Measurements from ENCODE around the gene MPHOSPH9. TPM values are rescaled to one million over a fixed set of nuclear protein-coding genes. Genes with fewer than 3 reads are reported as not detected.
A peak's percentile ranks its signal among the peaks of the same experiment; 100 is the strongest.

MPHOSPH9 gene
- total and polyA plus RNA-seq, 7 donors: 4.2 to 47.6 (median 17.4) TPM

DNA sequence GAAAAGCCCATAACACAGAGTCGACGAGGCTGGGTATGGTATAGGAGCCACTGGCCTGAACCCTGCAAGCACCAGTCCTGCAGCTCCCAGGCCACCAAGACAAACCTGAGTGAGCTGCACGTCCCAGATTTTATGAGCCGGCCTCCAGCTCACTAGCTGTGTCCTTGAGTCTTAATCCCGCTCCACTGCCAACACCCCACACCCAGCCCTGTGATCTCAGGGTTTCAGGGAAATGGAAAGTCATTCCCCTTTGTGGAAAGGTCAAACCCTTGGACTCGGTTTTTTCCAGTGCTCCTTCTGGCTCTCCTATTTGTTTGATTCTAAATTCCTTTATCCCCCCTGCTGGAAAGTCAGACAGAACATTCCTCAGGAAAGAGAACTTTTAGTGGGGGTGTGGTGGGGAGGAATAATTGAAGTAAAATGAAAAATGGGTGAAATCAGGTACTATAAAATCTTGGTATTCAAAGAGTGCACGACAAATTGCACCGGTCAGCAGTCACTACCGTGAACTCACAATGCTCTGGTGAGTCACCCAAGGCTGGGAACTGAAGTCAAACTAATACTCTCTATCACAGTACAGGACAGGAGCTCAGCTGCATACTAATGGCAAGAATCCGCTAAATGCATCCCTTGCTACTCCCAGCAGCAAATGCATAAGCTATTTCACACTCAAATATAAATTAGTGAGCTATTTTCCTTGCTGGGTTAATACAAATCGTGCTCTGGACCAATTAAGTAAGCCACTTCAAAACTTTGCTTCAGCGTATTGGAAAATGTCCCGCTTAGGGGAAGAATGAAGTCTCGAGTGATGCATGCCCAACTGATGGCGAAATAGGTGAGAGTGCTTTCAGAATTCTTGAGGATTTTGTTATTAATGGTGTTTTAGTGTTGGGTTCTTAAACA lies 91.1 kb downstream of the MPHOSPH9 start:
- TF ChIP-seq POLR2AphosphoS5 (IDR thresholded peaks at IDR 0.05): peak in 2 of 4 donors; percentile 16 to 67
- TF ChIP-seq POLR2A (IDR thresholded peaks at IDR 0.05): no peak
- TF ChIP-seq, protein P1, sequence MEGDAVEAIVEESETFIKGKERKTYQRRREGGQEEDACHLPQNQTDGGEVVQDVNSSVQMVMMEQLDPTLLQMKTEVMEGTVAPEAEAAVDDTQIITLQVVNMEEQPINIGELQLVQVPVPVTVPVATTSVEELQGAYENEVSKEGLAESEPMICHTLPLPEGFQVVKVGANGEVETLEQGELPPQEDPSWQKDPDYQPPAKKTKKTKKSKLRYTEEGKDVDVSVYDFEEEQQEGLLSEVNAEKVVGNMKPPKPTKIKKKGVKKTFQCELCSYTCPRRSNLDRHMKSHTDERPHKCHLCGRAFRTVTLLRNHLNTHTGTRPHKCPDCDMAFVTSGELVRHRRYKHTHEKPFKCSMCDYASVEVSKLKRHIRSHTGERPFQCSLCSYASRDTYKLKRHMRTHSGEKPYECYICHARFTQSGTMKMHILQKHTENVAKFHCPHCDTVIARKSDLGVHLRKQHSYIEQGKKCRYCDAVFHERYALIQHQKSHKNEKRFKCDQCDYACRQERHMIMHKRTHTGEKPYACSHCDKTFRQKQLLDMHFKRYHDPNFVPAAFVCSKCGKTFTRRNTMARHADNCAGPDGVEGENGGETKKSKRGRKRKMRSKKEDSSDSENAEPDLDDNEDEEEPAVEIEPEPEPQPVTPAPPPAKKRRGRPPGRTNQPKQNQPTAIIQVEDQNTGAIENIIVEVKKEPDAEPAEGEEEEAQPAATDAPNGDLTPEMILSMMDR (IDR thresholded peaks at IDR 0.05): no peak
- TF ChIP-seq EP300 (IDR thresholded peaks at IDR 0.05): peak in 1 of 4 donors; percentile 29
- intact Hi-C loops (cut with DNase I): loop anchor here (2.0 kb wide), 1 partner anchor 27 kb away; no protein-coding TSS in a partner anchor
- Histone ChIP-seq H3K4me1 (peaks cover 0 to 57% (median 46%) of the 10 kb centered on the region in 4 donors), H3K27me3 (no peaks in the 10 kb centered on the region), H3K27ac (peak overlapping the region; percentile 82 to 92 (median 84)), H3K36me3 (peaks cover 0 to 7% (median 0%) of the 10 kb centered on the region in 4 donors), H3K4me3 (no peak overlapping the region), H3K9me3 (no peaks in the 10 kb centered on the region)
- 38 to 60% methylated on average over 15 of the region's 15 CpGs for WGBS, 2 donors
- peak; percentile 85 for DNase-seq

DNA sequence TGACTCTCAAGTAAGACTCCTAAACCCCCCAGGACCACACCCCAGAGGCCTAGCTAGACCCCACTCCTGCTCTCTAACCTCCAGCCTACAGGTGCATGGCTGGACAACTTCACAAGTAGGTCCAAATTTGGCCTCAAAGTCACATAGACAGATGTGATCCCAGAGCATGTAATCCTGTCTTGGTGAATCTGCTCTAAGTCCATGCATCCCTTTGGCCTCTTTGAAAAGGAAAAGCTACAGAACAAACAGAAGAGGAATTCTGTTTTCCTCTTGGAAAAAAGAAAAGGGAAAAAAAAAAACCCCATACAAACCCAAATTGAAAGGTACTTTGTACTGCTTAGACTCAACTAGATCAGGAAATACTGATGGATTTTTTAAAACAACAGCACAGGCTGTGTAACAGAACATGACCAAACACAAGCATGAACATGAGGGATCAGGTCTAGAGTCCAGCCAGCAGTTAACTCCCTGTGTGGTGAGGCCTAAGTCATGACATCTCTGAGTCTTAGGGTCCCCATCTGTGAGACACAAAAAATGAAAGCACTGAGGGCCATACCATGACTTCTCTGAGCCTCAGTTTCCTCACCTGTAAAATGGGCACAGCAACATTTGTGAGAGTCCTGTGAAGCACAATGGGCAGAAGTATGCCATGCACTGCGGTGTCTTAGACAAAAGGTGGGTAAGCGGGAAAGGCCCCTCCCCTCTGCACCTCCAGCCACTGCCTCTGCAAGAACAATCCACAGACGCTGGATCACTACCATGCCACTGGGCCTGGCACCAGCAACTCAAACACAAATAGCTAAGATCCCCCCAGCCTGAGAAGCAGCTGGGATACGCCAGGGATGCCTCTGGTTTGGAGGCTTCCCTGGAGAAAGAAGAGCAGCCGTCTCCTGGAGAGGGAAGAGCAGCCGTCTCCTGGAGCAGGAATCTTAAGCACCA lies 92.0 kb downstream of the MPHOSPH9 start:
- peaks cover 0 to 57% (median 46%) of the 10 kb centered on the region in 4 donors for H3K4me1 ChIP-seq
- peaks cover 0 to 4% (median 0%) of the 10 kb centered on the region in 4 donors for H3K36me3 ChIP-seq
- H3K27me3 ChIP-seq: no peaks in the 10 kb centered on the region
- 51 to 81% methylated on average over 6 of the region's 6 CpGs for WGBS, 2 donors
- TF ChIP-seq EP300 (IDR thresholded peaks at IDR 0.05): no peak
- TF ChIP-seq POLR2A (IDR thresholded peaks at IDR 0.05): no peak
- TF ChIP-seq POLR2AphosphoS5 (IDR thresholded peaks at IDR 0.05): no peak
- TF ChIP-seq, protein P1 (IDR thresholded peaks at IDR 0.05): no peak
- DNase-seq: no peak
- H3K27ac ChIP-seq: peak overlapping the region; percentile 82 to 92 (median 84)
- intact Hi-C loops (cut with DNase I): loop anchor here (2.0 kb wide), 1 partner anchor 26 kb away; no protein-coding TSS in a partner anchor
- no peak overlapping the region for H3K4me3 ChIP-seq
- H3K9me3 ChIP-seq: no peaks in the 10 kb centered on the region

DNA sequence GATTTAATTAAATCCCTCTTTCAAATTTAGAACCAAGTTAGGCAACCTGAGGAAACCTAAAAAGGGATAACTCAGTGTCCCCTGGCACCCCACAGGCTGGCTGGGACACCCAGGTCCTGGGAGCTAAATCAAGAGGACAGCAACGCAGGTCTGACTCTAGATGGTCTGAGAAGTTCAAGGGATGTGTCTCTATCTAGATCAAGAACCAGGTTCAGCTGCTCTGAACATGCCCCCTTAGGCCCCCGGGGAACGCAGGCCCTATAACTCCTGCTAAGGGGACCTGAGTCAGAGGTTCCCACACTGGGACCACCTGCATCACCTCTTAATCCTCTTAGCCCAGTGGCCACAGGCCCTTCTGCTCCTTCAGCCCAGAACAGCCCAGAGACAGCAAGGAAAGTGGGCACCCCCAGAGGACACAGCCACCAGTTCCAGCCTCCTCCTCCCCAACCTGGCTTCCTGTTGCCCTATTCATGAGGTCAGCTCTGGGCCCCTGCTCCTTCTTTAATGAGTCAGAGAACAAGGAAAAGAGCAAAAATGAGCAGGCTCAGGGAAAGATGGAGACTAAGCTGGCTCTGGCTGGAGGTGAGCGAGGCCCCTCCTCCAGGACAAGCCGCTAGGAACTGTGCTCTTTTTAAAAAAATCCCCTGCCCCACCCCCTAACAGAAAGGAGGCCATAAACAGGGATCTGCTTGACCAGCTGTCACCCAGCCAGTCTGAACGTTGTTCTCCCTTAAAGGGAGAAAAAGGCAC lies 92.8 kb downstream of the MPHOSPH9 start:
- H3K27me3 ChIP-seq: no peaks in the 10 kb centered on the region
- 44 to 53% methylated on average over 6 of the region's 6 CpGs for WGBS, 2 donors
- no peak for DNase-seq
- H3K36me3 ChIP-seq: no peaks in the 10 kb centered on the region
- TF ChIP-seq POLR2A (IDR thresholded peaks at IDR 0.05) (no peak), POLR2AphosphoS5 (IDR thresholded peaks at IDR 0.05) (no peak), EP300 (IDR thresholded peaks at IDR 0.05) (no peak)
- TF ChIP-seq, protein P1 (IDR thresholded peaks at IDR 0.05): no peak
- H3K27ac ChIP-seq: peak overlapping the region; percentile 82 to 92 (median 84)
- peaks cover 0 to 57% (median 46%) of the 10 kb centered on the region in 4 donors for H3K4me1 ChIP-seq
- intact Hi-C loops (cut with DNase I): loop anchor here (2.0 kb wide), 1 partner anchor 25 kb away; no protein-coding TSS in a partner anchor
- no peaks in the 10 kb centered on the region for H3K9me3 ChIP-seq
- no peak overlapping the region for H3K4me3 ChIP-seq

DNA sequence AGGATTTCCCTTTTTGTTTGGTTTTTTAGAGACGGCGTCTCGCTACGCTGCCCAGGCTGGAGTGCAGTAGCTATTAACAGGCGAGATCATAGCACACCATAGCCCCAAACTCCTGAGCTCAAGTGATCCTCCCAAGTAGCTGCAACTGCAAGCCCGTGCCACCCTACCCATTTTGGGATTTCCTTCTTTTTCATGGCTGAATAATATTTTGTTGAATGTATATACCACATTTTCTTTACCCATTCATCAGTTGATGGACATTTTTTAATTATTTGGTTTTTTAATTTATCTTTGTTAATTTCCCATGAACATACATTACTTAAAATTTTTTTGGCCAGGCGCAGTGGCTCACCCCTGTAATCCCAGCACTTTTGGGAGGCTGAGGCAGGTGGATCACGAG lies 97.3 kb downstream of the MPHOSPH9 start:
- H3K9me3 ChIP-seq: no peaks in the 10 kb centered on the region
- DNase-seq: peak; percentile 20
- H3K4me1 ChIP-seq: peaks cover 0 to 48% (median 41%) of the 10 kb centered on the region in 4 donors
- H3K36me3 ChIP-seq: no peaks in the 10 kb centered on the region
- H3K27me3 ChIP-seq: no peaks in the 10 kb centered on the region
- TF ChIP-seq EP300 (IDR thresholded peaks at IDR 0.05) (no peak), POLR2AphosphoS5 (IDR thresholded peaks at IDR 0.05) (no peak), POLR2A (IDR thresholded peaks at IDR 0.05) (no peak)
- TF ChIP-seq, protein P1 (IDR thresholded peaks at IDR 0.05): no peak
- intact Hi-C loops (cut with DNase I): no loop called here
- WGBS, 2 donors: 72 to 98% methylated on average over 8 of the region's 8 CpGs
- no peak overlapping the region for H3K27ac ChIP-seq
- H3K4me3 ChIP-seq: no peak overlapping the region

Measured in sigmoid colon (tissue), 7 donors.